GM12872 (cell line): ENCODE measurements around the gene LCOR.

Source experiments
- CTCF ChIP-seq: IDR thresholded peaks from 3 replicates; pipeline ENCODE4 v1.5.1; 2011; ENCODE audit warnings: low read depth, mild to moderate bottlenecking, low read length, moderate library complexity; ENCODE audit not compliant: insufficient read depth

Gene LCOR

DNA sequence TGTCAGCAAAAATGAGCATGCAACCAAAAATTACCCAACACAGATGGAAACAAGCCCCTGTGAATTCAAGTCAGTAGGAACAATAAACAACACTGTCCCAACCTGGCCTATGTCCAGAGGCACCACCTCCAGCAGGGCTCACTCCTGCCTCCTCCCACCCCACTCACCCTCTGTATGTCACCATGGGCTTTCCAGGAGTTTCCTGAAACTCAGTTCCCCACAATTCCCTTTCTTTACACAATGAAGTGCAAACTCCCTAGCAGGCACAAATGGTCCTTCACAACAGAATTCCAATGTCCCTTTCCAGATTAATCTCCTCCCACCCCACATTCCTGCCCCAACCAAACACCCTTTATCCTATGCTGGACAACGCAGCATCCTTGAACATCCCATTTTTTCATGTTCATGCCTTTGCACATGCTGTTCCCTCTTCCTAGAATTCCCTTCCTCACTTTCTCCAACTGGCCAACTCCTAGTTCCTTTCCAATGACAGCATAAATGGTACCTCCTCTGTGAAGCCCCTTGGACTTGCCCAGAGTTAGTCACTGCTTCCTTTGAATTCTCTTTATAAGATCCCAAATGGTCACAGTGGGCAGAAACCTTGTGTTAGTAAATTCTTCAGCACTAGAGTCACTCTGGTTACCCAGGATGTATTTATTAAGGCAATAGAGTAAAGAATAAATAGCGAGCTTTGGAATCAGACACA, 196.2 kb downstream of the LCOR start:
- TF ChIP-seq CTCF = no peak

DNA sequence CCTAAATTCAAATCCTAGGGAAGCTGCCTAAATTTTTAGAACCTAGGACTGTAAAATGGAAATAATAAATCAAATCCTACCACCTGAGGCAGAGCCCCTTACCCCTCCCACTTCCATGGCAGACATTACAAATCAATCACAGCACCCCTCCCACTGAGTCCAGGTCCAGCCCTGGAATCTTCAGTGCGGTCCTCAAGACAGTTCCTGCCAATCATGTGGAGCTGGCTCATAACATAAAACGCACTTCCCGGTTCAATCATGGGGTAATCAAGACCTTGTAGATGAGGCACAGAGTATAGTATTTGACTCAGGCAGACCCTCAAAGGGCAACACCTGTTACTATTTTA, 196.7 kb downstream of the LCOR start:
- no peak for TF ChIP-seq CTCF

DNA sequence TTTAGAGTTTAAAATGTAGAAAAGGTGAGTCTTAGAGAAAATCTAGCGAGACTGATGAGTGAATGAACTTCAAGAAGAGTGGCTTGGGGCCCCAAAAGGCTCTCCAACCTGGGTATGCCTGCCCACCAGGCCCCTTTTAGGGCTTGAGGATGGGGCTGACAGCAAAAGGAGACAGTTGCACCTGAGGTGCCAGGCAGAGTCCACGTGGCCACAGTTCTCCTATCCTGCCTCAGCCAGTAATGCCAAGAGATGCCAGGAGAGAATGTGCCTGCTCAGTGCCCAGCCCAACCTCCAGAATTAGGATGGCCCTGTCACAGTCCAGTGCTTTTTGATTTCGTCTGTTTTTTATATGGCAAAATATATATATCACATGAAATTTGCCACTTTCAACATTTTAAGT, 197.2 kb downstream of the LCOR start:
- TF ChIP-seq CTCF = no peak

DNA sequence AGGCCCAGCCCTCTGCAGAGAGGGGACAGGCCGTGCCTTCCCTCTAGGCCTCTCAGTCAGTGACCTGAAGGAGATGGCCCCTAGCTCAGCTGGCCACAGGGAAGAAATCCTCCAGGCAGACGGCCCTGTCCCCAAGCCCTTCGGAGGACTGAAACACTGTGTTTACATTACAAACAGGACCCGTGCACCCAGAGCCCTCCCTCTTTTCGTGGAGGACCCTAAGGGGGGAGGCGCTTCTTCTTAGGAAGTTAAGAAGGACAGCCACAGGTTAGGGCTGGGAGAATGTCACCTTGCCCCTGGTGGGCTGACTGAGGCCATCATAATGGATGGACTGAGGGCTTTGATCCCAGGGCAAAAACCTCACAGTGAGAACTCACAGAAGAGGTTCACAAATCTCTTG, 198.8 kb downstream of the LCOR start:
- TF ChIP-seq CTCF = no peak

GRCh38 chr10:97031459-97031858, 199.4 kb downstream of the LCOR start:
- TF ChIP-seq CTCF = no peak

DNA sequence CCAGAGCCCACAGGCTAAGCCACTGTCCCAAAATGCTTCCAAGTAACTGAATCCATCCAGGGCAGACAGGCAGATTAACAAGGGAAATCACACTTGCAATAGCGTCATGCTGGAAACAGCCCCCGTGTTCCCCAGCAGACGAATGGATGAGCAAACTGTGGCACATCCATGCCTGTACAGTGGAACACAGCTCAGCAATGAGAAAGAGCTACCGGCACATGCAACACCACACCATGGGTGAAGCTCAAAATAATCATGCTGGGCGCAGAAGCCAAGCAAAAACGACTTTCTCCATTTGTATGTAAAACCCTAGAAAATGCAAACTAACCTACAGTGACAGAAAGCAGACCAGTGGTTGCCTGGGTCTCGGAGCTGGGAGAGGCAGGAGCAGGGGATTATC, 200.5 kb downstream of the LCOR start:
- no peak for TF ChIP-seq CTCF

DNA sequence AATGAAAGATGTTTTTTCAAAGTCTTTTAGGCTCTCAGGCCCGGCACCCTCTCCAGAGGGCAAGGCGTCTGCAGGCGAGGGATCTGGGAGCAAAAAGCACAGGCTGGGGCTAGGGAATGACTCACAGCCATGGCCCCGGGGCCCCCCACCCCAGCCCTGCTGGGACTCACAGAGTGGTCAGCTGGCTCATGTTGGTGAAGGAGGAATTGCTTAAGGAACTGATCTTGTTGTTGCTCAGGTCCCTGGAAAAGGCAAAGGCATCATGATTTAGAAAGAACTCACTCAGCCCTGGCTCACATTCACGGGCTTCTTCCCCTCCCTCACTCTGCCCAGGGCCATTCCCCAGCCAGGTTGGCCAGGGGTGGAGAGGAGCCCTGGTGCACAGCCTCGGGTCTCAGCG, 202.2 kb downstream of the LCOR start:
- TF ChIP-seq CTCF = no peak
